HK-2 (cell line): ENCODE measurements around the gene SLC6A4.
"Not testable (repeated sequence)": the region's sequence is repeated elsewhere in the genome, so short reads cannot be mapped to it uniquely, and the experiment has no call there.

ENCODE experiments used
- DNase-seq: peaks from one replicate; pipeline ENCODE4 v3.0.0-alpha.2; 2018; ENCODE audit not compliant: unreplicated experiment

Gene SLC6A4

DNA sequence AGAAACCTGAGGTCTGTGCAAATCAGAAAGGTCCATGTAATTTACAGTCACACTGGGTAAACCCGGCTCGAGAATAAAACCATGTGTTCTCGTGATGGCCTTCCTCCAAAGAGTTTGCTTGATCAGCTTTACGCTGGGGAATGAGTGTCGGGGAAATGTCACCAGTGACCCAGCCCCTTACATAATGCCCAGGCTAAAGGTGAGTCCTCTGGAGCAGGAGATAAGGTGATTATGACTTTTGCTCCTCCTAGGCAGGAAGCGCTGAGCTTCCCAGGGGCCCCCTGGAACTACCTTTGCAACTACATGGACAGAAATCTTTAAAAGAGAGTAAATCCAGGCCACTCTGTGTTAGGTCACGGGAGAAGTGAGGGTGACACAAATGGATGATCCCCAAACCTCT lies 15.7 kb downstream of the SLC6A4 start:
- no peak for DNase-seq

DNA sequence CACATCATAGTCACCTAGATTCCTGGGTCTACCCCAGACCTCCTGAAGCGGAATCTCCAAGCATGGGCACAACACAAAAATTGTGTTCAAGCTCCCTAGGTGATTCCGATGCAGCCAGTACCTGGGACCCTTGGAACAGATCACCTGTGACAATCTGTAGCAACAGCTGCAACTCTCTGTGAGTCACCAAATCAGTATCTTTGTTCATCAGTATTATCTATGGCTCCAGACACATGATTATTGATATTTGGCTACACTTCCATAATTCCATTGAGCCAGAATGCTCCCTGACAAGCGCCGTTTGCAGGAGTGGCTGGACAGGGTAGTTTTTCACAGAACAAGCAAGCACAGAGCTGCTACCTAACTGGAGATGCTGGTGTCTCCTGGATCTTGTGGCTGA lies 16.2 kb downstream of the SLC6A4 start:
- DNase-seq: no peak

DNA sequence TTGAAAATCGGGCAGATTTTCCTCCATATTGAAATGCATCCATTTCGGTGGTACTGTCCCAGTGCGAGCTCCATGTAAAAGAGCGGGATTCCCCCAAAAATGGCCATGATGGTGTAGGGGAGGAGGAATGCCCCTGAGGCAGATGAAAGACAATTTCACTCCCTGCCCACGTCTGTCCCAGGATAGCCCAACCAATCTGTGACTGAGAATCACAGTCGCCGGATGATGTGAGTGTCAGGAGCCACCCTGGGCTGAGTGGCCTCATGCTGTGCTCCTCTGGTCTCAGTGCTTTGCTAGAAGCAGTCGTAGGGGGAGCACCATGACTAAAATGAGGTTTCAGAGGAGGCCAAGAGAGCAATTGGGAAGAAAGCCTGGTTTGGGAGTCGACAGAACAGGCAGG lies 16.7 kb downstream of the SLC6A4 start:
- DNase-seq: no peak

DNA sequence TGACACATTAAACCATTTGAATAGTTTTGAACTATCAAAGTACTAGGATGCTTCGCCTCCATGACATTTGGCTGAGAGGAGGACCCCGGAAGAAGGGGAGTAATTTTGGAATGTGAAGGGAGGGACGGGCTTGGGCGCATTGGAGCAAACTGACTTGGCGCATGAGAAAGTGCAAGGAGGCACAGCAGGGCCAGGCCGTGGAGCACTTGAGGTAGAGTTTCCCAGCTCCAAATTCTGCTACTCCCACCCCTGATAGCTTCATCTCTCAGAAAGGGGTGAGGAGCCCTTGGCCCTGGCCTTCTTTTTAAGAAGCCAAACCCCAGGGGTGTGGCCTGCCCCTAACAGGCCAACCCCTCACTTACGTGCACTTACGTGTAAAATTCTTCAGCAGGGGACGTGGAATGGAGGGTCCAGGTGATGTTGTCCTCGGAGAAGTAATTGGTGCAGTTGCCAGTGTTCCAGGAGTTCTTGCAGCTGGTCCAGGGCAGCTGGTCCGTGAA lies 17.7 kb downstream of the SLC6A4 start:
- DNase-seq: no peak

DNA sequence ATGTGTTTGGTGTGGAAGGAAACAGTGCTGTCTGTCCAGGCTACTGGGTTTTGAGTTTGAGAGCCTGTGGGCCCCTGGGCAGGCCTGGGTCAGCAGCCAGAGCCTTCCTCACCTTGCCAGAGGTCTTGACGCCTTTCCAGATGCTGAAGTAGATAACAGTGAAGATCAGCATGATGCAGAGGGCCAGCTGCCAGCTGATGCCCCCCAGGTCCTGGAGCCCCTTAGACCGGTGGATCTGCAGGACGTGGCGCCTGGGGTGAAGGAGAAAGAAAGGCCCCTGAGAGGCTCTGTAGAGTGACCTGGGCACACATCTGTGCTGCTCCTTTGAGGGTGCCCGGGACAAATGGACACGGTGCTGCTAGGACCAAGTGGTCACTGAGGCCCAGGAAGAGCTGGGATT lies 18.4 kb downstream of the SLC6A4 start:
- DNase-seq: no peak

DNA sequence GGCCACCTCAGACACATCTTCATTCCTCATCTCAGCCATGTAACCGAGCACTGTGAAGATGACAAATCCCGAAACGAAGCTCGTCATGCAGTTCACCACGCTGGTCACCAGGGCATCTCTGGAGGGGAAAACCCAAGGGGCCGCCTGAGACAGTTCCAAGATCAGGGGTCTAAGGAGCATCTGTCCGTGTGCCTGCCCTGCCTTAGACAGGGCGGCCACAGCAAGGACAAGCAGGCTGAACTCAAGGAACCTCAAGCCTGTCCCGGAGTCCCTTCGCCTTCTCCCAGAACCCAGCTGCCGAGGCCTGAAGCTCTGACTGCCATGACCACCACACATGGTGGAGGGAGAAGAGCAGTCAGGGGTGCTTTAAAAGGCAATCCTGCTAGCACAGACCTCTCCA lies 22.7 kb downstream of the SLC6A4 start:
- DNase-seq: no peak

DNA sequence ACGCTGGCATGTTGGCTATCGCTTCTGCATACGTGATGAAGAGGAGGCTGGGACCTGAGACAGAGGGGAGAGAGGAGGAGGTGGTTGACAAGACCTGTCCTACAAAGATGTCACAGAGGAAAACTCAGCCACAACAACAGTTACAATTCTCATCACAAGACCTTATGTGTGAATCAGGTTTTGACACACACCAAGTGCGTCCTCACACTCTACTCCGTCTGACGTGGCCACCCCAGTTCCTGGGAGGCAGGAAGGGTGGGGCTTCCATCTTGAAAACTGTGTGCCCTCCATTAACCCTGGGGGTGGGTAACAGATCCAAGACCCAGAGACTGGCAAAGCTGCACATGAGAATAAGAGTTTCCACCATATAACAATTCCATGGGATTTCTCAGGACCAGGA lies 24.1 kb downstream of the SLC6A4 start:
- no peak for DNase-seq

DNA sequence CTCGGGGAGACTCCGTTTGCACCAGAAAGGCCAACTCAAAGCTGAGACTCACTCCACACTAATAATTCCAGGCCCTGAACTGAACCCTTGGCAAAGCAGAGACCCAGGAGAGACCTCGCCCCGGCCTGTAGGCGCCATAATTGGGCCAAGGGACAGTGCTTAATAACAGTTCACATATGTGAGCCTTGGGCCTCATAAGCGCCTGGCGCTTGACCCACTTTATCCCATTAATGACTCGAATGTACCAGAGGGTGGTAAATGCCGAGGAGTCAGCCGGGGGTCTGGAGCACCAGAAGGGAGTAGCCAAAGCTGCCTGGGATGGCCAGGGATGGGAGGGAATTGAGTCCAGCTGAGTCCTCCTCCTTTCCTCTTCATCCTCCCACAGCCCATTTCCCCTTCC lies 24.6 kb downstream of the SLC6A4 start:
- DNase-seq: no peak

DNA sequence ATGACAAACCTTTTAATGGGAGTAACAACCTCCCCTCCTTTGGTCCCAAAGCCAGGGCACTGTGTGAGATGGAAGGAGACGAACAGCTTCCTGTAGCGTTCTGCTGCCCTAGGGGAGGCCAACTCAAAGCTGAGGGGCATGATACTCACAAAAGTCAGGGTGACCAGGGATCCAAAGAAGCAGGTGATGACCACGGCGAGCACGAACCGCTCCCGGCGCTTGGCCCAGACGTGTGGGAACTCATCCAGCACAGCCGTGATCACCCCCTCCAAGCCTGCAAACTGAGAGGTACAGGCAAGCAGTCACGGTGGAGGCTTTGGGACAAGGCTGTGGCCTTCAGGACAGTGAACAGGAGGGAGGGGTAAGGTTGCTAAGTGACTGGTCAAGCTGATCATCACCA lies 25.1 kb downstream of the SLC6A4 start:
- no peak for DNase-seq

DNA sequence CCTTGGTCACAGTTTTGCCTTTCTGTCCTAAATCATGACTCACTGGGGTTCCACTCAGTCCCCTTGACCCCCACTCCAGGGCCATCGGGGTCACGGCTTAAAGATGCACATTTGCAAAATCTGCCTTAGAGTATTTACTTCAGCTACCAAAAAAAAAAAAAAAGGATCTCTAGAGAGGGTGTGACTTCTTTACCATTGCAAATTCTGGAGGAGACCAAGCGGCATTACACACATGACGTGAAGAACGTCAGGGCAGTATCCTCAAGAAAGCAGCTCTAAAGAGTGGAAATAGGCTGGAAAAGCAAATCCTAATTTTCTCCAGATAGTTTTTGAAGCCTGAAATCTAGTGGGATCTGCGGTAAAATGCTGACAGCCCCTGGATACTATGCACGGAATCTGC lies 25.6 kb downstream of the SLC6A4 start:
- no peak for DNase-seq

DNA sequence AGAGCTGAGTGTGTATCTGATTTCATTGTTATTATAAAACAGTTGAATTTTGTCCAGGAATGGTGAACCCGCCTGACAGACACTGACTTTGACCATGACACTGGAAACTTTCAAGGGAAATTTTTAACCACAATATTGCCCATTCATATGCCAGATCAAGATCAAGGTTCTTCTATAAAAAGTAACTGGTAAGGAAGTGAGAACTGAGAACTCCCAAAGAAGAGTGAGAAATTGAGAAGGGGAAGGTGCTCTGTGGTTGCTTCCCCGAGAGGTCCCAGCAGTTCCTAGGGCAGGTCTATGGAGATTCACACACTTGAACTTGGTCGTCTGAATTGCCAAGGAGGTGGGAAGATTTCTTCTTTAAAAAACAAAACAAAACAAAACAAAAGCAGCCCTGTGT lies 27.3 kb downstream of the SLC6A4 start:
- DNase-seq: no peak

DNA sequence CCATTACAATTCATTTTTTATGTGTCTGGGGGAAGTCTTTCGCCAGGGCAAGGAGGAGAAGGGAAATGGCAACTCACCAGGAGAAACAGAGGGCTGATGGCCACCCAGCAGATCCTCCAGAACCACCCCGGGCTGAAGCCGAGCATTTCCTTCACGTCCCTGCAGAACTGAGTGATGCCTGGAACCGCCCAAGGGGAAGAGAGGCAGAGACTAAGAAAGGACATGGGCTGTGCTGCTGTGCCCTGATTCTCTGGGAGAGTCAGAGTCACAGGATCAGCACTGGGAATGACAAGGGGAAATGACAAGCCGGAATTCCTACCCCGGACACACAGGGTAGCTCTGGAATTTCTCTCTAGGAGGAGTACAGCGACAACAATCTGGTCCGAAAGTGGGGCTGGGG lies 27.8 kb downstream of the SLC6A4 start:
- no peak for DNase-seq

DNA sequence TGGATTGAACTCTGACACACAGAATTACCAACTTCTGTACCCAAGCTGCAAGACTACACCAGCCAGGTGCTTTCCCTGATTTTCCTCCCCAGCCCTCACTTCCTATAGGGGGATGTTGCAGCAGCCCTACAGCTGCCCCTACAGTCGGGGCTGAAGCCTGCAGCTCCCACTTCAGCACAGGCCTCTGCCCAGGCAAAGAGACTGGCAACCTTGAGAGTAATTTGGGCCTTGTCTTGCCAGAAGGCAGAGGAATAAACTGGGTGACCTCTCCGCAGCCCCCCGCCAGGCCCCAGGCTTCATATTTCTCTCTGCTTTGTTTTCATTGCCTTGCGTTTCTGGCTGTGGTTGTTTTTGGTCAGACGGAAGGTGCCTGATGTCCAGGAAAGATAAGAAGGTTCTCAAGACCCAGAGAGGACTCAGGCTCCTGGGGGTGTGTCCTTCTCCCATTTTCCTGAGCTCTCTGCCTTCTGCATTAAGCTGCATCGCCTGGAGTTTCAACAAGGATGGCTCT lies 32.0 kb downstream of the SLC6A4 start:
- no peak for DNase-seq

DNA sequence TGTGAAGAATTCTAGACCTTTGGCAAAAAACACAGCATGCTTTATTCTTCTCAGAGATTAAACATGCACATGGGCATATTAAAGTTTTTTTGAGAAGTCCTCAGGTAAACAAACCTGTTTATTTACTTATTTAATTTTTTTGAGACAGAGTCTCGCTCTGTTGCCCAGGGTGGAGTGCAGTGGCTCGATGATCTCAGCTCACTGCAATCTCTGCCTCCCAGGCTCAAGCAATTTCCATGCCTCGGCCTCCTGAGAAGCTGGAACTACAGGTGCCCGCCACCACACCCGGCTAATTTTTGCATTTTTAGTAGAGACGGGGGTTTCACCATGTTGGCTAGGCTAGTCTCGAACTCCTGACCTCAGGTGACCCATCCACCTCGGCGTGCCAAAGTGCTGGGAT lies 34.8 kb downstream of the SLC6A4 start:
- DNase-seq: not testable (repeated sequence)

DNA sequence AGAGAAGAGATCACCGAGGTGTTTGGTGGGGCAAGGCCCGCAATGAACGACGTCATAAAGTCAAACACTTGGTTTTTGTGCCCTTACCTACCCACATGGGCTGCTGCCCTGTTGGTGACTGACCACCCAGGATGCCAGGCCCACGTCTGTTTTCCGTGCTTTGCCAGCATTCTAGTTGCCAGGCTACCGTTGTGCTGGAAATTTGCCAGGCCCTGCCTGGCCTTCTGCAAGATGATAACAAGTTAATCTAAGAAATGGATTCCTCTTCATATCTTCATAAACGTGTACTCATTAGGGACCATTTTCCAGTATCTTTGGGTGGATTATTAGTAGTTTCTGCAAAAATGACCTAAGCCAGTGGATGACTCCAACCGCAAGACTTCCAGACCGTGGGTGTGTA lies 35.4 kb downstream of the SLC6A4 start:
- DNase-seq: no peak

DNA sequence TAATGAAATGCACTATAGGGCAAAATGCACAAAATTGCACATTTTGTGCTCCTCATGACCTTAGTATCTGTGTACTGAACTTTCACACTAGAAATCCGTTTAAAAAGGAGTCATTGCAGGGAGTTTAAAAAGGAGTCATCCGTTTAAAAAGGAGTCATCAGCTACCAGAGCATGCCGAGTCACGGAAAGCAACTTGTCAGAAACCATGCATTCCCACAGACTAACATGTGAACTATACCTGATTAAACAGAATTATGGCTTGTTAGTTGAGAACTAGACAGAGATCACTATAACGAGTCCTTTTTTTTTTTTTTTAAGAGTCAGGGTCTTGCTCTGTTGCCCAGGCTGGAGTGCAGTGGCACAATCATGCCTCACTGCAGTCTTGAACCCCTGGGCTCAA lies 35.9 kb downstream of the SLC6A4 start:
- DNase-seq: no peak

DNA sequence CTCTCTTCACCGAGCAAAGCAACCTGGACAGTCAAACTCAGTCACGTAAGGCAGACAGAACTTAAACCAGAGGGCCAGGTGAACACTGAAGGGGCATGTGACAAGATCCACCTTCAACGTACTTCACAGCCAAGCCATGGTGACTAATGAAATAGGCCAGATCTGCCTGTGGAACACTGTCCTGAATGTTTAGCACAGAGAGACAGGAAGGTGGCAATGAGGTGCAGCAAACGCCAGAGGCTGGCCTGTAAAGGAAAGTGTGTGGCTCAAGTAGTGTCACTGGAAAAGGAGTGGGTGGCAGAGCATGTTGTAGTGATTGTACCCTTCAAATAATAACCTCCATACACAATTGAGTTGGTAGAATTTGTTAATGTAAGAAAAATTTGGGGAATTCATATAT lies 38.1 kb downstream of the SLC6A4 start:
- no peak for DNase-seq

DNA sequence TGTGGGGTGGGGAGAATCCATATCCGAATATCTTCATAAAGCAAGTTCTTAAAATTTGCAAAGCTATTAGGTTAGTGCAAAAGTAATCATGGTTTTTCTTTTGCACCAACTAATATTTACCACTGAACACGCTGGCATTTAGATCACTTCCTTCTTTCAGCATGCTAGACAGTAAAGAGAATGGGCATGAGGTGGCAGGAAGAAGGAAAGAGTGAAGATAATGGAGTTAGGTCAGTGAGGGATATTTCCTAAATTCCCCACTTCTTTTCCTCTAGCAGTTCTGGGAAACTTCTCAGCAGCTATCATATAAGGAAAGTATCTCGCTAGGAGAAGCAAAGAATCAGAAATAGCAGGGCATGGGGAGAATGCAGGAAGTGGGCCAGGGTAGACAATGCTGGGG lies 39.0 kb downstream of the SLC6A4 start:
- DNase-seq: no peak

DNA sequence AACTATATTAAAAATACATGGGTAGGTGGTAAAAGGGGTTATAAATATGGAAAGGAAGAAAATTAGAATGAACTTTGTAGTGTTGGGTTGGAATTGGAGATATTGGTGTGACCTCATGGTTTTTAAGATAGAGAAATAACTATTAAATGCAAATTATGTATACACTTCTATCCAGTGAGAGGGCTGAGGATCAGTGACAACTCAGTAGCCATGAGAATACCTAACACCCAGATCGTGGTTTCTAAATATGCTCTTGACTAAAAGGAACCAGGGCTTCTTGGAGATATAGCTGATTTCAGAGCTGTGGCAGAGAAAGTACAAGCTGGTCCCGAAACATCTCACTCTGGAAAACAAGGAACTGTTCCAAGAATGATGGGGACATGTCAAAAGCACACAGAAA lies 44.4 kb downstream of the SLC6A4 start:
- DNase-seq: no peak

DNA sequence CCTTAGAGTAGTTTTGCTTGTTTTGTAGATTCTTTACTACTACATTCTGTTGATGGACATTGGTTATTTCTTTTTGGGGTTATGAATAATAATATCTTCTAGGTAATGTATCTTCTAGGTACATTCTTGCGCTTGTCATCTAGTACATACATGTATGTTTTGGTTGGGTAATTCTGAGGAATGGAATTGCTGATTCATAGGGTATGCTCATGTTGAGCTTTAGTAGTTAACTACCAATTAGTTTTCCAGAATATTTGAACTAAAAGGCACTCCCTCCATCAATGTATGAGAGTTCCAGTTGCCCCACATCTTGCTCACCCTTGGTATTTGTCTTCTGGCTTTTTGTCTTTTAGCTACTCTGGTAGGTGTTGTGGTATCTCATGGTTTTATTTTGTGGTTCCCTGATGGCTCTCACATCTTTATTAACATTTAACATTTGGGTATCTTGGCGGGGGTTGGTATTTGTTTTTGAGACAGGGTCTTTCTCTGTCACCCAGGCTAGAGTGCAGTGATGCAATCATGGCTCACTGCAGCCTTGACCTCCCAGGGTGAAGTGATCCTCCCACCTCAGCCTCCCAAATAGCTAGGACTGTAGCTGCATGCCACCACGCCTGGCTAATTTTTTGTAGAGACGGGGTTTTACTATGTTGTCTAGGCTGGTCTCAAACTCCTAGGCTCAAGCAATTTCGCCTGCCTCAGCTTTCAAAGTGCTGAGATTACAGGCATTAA lies 47.1 kb downstream of the SLC6A4 start:
- no peak for DNase-seq

DNA sequence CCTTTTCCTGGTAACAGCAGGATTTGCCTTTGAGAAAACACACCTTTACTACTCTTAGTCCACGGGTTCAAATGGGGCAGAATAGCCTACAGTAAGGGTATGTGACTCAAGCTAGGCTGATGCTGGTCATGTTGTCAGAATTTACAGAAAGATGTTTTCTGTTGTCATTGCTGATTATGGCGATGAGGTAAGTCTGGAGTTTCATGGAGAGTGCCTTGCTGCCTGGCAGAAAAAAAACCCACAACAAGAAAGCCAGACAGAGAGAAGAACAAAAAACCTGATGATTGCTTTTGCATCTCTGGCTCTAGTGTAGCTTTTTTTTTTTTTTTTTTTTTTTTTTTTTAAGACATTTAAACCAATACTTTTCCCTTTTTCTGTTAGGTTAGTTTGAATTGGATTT lies 47.9 kb downstream of the SLC6A4 start:
- no peak for DNase-seq

DNA sequence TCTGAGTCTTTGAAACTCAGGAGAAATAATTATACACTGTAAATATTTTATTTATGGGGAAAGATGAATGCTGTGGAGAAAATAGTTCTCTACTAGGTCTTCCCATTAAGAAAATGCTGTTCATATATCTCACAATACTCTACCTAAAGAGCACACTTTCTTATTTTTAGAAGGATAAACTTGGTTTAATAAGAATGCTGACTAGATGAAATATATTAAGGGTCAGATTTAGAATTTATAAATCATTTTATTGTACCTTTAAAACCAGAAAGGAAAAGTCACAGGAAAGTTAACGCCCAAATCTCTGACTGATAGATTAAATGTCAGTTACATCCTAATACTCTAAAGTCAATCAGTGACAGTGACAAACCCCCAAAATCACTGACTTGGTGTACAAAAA lies 48.7 kb downstream of the SLC6A4 start:
- no peak for DNase-seq

DNA sequence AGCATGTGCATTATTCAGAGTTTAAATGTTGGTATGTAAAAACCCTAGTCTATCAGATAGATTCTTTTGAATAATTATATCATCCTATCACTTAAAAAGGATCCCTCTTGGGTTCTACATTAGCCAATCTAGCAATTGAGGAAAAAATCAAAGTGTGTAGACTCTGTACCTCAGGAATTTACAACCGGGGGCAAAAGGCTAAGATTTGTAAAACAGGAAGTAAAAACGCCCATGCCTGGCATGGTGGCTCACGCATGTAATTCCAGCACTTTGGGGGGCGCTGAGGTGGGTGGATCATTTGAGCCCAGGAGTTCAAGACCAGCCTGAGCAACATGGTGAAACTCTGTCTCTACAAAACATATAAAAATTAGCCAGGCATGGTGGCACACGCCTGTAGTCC lies 58.6 kb downstream of the SLC6A4 start:
- DNase-seq: no peak

DNA sequence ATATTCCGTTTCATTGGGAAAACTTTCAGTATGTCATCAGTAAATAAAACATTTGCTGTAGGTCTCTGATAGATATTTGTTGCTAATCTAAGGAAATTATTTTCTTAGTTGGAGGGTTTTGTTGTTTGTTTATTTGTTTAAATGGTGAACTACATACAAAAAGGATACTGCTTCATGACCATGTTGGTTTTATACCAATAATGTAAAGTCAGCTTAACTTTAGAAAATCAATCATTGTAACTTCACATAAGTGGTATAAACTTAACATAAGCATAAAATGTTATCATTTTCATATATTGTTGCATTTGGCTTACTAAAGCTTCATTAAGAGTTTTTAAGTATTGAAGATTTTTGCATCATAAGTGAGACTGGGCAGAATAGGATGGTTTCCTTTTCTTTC lies 60.9 kb downstream of the SLC6A4 start:
- DNase-seq: no peak
